HG03521 (cell line): ENCODE results near the gene PCSK6.

Source experiments
- ATAC-seq: cut with Tn5 transposase; IDR thresholded peaks from one replicate; pipeline ENCODE4 v1.9.1; 2021; ENCODE audit warnings: mild to moderate bottlenecking, moderate library complexity; ENCODE audit not compliant: unreplicated experiment

The PCSK6 gene

DNA sequence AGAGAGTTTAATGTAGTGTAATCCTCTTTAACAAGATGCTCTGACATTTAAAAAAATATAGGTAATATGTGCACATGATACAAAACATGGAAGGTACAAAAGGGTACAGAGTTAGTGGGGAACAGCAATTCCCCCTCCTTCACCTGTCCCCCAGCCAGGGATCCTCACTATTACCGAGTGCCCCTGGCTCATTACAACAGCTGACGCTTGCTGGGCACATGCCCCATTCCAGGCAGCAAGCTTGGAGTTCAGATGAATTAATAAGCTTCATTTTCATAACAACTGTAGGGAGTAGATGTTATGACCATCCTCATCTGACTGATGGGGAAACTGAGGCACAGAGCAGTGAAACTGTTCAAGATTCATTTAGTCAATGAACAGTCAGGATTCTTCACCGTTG is 41.2 kb downstream of the PCSK6 start:
- ATAC-seq = no peak

GRCh38 chr15:101447561-101448071 is 41.9 kb downstream of the PCSK6 start:
- ATAC-seq = no peak

- no peak for ATAC-seq
Measured at GRCh38 chr15:101447168-101447533, 42.4 kb downstream of the PCSK6 start.

- no peak for ATAC-seq
Measured at GRCh38 chr15:101446518-101447167, 42.9 kb downstream of the PCSK6 start.

DNA sequence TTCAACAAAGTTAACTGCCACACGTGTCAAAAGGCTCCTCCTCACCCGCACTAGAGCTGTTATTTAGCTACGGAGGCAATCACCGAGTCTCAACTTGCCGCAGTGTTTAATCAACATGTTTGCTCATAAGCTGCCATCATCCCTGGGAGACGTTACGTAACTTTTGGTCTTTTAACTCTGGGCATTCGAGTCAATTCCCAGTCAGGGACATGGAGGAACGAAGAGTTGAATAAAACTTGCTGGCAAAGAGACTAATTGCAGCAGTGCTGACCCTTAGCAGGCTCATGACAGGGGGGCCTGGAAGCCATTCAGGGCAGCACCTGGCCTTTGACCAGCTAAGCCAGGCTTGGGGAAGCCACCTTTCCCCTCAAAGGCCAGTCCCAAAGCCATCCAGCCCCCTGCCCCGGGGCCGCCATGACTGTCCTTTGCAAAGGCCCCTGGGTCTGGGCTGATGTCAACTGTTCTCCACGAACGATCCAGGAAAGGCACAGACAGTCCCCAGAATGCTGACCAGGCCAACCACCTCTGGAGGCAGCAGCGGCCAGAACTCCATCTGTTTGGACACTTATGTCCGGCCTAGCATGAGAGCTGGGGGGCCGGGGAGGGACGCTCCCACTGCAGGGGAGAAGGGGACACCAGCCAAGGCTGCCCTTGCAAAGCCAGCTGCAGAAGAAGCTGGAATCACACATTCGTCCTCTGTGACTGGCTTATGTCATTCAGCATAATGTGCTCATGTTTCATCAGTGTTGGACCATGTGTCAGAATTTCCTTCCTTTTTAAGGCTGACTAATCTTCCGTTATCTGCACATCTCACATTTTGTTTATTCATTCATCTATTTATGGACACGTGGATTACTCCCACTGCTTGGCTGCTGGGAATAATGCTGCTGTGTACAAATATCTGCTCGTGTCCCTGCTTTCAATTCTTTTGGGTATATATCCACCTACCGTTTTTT is 43.7 kb downstream of the PCSK6 start:
- no peak for ATAC-seq

GRCh38 chr15:101444807-101445508 is 44.5 kb downstream of the PCSK6 start:
- no peak for ATAC-seq

- ATAC-seq = no peak
Measured at GRCh38 chr15:101444015-101444414, 45.5 kb downstream of the PCSK6 start.

- no peak for ATAC-seq
Measured at GRCh38 chr15:101442272-101442671, 47.2 kb downstream of the PCSK6 start.

DNA sequence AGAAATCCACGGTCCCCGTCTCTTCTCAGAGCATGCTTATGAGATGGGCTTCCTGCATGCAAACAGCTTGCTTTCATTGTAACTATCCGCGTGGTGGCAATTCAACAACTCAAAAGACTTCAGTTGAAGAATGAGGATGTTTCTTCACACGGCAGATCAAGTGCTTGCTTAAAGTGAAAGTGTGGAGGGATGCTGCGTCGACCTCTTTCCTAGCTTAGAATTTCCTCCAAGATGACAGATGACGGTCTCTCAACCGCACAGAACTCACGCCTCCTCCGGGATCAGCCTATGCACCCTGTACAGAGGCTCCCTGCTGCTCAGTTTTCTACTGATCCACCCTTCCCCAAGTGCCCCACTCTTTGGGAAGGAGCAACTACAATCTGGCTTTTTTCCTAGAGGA is 47.8 kb downstream of the PCSK6 start:
- no peak for ATAC-seq

DNA sequence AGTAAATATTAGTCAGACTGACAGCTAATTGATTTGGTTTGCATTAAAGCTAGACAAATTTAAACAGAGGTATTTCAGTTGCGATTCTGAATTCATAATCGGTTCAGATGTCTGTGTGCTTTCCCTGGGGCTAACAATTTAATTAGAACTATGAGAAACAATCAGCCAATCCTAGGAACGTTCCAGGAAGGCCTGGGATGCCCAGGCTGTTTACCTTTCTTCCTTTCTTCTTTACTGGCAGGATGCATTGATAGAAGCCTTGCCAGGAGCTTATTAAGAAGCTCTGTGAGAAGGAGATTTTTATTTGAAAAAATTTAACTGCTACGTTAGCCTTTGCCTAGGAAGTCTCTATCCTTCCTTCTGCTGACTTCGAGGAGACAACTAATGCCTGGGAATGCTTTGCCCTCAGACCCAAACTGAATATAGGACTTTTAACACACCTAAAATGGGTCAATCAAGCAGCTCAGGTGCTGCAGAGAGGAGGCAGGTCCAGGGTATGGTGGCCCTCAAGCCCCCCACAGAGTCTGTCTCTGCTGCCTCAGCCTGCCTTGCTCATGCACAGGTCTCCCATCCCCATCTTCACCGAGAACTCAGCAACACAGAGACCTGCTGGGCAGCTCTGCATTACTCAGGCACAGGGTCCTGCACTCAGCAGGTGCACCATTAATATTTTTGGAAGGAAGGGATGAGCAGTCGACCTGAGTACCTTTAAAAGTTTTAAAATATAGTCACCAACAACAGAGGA is 48.5 kb downstream of the PCSK6 start:
- ATAC-seq = no peak

DNA sequence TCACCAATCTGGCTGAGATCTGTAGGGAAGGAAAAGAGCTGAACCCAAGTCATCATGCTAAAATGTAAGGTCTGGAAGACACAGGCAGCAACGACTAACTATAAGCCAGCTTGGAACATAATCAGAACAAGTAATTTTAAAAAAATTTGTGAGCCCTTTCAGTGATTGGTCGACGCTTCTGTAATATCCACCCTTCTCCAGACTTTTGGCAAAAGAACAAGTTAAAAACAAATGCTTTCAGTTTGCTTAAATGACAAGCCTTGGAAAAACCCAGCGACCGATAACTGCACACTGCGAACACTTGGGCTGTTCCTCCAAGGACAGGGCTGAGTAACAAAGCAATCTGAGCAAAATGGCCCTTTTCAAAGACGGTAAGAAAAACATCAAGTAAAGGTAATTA is 49.6 kb downstream of the PCSK6 start:
- ATAC-seq = no peak

GRCh38 chr15:101439285-101439919 is 50.1 kb downstream of the PCSK6 start:
- ATAC-seq = no peak

DNA sequence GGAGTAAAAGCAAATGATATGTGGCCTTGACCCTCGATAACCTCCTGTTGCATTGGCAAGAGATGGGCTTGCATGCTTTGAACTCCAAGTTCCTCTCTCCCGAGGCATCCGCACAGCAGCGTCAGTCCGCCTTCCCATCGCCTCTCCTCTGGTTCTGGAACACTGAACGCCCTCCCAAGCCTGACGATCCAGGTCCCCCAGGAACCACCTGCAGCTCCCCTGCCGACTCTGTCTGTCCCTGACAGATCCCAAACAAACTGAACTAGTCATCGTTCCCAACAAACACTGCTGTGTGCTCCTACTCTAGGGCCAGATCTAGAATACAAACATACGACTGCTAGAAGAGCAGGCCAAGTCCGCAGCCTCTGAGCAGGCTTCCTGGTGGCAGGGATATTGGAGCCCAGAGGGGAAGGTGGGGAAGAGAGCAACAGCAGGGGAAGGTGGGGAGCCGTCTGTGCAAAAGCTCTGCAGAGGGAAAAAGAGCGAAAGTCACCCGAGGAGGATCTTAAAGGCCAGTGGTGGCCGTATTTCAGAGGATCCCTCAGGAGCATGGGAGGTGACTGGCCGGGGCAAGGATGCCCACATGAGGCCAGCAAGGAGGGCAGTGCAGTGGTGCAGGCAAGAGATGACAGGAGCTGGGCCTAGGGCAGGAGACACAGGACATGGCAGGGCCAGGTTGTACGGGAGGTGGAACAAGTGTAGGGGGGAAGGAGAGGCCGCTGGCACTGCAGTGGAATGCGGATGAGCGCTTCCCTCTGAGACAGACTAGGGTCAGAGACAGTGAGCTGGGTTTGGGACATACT is 50.8 kb downstream of the PCSK6 start:
- ATAC-seq = no peak

DNA sequence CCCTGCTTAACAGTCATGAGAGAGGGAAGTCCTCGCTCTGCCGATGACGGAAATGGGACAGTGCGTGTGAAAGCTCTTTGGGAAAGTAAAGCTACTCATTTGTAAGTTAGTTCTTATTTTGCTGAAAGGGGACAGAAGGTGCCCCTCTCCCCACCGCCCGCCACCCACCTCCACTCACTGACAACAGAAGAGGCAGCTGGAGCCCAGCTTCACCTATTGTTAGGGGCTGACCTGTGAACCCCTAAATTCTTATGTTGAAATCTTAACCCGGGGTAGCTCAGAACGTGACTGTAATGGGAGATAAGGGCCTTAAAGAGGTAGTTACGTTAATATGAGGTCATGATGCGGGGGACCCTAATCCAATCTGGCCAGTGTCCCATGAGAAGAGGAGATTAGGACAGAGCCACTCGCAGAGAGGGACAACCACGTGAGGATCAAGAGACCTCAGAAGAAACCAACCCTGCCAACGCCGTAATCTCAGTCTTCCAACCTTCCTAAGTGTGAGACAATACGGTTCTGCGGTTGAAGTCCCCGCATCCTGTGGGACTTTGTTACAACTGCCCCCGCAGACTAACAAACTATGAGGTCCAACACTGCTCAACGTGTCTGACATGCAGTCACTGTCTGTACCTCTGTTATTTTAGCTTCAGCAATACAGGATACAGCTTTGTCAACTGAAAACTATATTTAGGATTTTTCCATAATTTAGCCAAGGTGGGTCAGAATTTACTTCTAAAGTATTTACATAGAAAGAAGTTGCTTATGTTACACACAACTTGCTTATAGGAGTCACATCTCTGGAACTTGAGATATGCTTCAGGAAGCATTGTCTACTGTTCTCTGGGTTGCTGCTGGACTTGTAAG is 51.7 kb downstream of the PCSK6 start:
- no peak for ATAC-seq

DNA sequence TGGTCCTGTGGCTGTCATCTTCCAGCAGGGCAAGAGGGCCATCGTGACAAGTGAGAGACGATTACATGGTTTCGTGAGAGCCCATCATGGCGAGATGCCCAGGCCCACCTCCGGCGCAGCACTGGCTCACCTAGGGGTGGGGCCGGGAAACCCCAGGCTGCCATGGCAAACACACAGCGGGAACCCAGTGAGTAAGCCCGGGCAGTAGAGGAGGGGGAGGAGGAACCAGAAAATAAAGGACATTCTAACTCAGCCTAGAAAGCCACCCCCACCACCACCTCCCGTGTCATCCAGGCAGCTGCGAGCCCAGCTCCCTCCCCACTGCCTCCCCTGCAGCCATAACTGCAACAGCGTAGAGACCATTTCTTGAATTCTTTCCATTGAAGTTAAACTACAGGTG is 52.3 kb downstream of the PCSK6 start:
- no peak for ATAC-seq

GRCh38 chr15:101436526-101436925 is 53.0 kb downstream of the PCSK6 start:
- no peak for ATAC-seq

DNA sequence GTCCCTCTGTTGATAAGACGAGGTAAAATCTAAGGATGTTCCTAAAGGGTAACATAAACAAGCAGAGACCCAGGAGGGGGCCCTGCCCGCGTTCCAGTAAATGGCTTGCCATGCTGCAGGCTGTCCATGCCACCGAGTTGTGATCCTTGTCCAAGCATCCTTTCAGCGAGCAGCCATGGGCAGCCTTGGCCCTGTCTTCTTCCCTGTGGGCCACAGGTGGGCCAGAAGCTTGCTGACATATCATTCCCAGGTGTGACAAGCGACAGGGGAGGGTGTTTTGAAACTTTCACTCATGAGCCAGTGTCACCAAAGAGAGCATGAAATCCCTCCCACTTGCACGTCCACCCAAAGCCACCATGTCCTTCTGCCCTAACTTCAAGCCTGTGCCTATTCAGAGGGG is 53.7 kb downstream of the PCSK6 start:
- no peak for ATAC-seq
